ENCODE measurements around the gene RAC3. TPM values are rescaled to one million over a fixed set of nuclear protein-coding genes. Genes with fewer than 3 reads are reported as not detected.

The RAC3 gene
- total RNA-seq, 6 experiments from 2014 or later = 3.4 to 9.0 (median 5.4) TPM

DNA sequence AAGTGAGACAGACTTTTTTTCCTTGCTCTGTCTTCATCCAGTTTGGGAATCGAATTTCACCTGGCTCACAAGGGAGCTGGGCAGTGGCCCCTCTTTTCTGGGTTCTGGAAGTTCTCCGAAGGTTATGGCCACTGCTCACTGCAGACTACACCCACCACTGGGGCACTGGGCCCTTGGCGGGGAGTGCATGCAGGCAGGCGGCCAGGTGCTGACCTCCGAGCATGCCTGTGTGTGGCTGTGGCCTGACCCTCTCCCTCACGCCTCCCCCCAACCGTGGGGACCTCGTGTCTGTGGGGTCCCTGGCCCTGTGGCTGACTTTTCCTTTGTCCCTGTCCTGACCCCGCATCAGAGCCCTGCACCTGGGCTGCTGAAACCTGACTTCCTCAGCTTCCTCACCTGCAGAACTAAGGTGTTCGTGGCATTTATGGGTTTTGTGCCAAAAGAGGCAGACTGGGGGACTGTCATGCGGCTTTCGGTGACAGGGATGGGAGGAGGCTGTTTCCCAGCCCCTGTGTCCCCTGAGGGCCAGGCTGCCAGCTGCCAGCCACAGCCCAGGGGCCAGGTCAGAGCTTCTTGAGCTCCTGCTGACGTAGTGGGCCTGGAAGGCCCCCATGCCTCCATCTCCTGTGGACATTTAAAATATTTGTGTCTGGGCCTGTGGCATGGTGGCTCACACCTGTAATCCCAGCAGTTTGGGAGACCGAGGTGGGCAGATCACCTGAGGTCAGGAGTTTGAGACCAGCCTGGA, 32.6 kb upstream of the RAC3 start:
- ATAC-seq (no peak), DNase-seq (no peak)
- no peaks in the 10 kb centered on the region for H3K9me3 ChIP-seq
- intact Hi-C loops (cut with DNase I) = no loop called here
- H3K27ac ChIP-seq = no peak overlapping the region
- H3K27me3 ChIP-seq = no peaks in the 10 kb centered on the region
- no peaks in the 10 kb centered on the region for H3K36me3 ChIP-seq
- TF ChIP-seq POLR2A (IDR thresholded peaks at IDR 0.05) = no peak
- TF ChIP-seq, protein P1, sequence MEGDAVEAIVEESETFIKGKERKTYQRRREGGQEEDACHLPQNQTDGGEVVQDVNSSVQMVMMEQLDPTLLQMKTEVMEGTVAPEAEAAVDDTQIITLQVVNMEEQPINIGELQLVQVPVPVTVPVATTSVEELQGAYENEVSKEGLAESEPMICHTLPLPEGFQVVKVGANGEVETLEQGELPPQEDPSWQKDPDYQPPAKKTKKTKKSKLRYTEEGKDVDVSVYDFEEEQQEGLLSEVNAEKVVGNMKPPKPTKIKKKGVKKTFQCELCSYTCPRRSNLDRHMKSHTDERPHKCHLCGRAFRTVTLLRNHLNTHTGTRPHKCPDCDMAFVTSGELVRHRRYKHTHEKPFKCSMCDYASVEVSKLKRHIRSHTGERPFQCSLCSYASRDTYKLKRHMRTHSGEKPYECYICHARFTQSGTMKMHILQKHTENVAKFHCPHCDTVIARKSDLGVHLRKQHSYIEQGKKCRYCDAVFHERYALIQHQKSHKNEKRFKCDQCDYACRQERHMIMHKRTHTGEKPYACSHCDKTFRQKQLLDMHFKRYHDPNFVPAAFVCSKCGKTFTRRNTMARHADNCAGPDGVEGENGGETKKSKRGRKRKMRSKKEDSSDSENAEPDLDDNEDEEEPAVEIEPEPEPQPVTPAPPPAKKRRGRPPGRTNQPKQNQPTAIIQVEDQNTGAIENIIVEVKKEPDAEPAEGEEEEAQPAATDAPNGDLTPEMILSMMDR (IDR thresholded peaks at IDR 0.05) = no peak
- H3K4me3 ChIP-seq = no peak overlapping the region
- 42% methylated on average over 3 of the region's 14 CpGs for WGBS (ENCODE audit: insufficient coverage, low coverage, low lambda C conversion rate, missing lambda C conversion rate)
- H3K4me1 ChIP-seq = peaks cover 0 to 24% (median 9%) of the 10 kb centered on the region in 4 donors

DNA sequence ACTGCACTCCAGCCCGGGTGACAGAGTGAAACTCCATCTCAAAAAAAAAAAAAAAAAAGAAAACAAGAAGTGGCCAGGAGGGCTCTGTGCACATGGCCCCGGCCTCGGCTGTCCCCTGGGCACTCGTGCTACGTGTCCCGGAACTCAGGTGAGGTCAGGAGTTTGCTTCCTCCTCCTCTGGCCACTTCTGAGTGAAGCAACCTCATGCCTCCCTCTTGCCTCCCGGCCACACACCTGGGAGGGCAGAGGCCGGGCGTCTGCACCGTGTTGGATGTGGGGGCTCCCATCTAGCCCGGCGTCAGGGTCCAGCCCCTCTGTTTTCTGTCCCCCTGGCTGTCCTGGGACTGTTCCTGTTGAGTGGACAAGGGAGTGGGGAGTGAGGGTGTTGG, 31.9 kb upstream of the RAC3 start:
- no peaks in the 10 kb centered on the region for H3K36me3 ChIP-seq
- no peaks in the 10 kb centered on the region for H3K27me3 ChIP-seq
- no peak overlapping the region for H3K27ac ChIP-seq
- peak; percentile 26 to 56 (median 38) for ATAC-seq
- H3K4me3 ChIP-seq = no peak overlapping the region
- intact Hi-C loops (cut with DNase I) = no loop called here
- TF ChIP-seq, protein P1 (IDR thresholded peaks at IDR 0.05) = no peak
- no peak for TF ChIP-seq POLR2A (IDR thresholded peaks at IDR 0.05)
- WGBS (ENCODE audit: insufficient coverage, low coverage, low lambda C conversion rate, missing lambda C conversion rate) = 46% methylated on average over 9 of the region's 12 CpGs
- DNase-seq = peak in 1 of 3 donors; percentile 21
- H3K4me1 ChIP-seq = peaks cover 0 to 24% (median 9%) of the 10 kb centered on the region in 4 donors
- H3K9me3 ChIP-seq = no peaks in the 10 kb centered on the region

DNA sequence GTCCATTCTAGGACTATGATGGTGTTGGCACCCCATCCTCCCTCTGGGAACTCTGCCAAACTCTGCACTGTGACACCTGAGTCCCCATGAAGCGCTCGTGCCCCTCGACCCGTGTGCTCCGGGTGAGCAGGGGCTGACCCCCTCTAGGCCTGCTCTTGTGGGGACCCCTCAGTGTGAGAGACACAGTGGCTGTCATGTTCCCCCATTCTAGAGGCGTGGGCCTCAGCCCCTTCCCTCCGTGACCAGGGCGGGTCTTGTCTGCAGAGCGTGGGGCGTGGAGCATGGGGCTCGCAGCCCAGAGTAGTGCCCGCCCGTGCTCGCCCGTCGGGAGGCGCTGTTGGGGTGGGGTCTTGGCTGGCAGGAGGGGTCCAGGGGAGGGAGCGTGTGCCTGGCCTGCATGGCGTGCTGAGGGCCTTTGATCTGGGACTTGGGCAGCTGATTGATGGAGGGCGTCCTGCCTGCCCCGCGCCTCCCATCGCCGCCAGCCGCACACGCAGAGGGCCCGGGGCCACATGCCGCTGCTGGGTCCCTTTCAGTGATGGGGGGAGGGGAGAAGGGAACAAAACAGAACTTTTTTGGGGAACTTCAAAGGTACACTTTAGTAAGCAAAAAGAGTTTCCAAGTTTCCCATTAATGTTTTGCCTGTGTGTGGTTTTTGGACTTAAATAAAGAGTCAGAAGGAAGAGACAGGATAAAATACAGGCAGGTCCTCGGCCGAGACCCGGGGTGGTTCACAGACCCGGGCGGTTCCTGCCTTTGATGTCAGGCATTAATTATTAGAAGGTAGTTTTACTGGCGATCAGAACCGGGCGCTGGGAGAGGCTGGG, 31.3 kb upstream of the RAC3 start:
- ATAC-seq (peak in 3 of 4 donors; percentile 2 to 38 (median 34)), DNase-seq (no peak)
- H3K4me3 ChIP-seq = no peak overlapping the region
- WGBS (ENCODE audit: insufficient coverage, low coverage, low lambda C conversion rate, missing lambda C conversion rate) = 43% methylated on average over 18 of the region's 36 CpGs
- TF ChIP-seq, protein P1 (IDR thresholded peaks at IDR 0.05) = no peak
- no peak for TF ChIP-seq POLR2A (IDR thresholded peaks at IDR 0.05)
- peaks cover 0 to 24% (median 9%) of the 10 kb centered on the region in 4 donors for H3K4me1 ChIP-seq
- H3K27me3 ChIP-seq = no peaks in the 10 kb centered on the region
- H3K27ac ChIP-seq = peak overlapping the region in 1 of 3 donors; percentile 24
- intact Hi-C loops (cut with DNase I) = no loop called here
- no peaks in the 10 kb centered on the region for H3K9me3 ChIP-seq
- no peaks in the 10 kb centered on the region for H3K36me3 ChIP-seq

DNA sequence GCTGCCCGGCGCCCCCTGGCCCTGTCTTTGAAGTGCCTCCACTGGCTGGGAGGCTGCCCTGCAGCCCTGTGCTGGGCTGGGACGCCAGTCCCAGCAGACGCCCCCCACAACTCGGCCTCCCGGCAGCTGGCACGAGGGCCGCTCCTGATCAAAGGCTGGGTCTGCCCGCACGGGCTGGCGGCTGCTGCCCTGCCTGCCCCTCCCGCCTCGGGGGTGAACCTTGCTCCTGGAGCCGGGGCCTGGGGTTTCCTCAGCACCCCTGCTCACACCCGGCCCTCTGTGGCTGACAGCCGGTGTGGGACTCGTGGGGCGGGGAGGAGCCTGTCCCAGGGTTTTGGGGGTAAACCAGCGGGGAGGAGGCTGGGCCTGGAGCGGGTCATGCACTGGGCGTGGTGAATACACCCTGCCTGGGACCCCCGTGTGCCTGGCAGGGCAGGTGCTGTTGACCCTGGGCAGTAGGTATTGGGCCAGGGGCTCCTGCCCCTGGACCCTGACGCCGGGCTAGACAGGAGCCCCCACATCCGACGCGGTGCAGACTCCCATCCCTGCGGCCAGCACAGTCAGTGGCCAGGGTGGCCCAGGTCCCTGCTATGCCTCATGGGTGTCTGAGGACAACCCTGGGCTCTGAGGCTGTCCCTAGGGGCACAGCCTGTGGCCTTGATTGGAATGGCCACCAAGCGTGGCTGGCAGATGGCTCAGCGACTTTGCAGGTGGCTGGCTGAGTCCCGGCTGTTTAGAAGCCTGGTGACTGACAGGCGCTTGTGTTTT, 30.5 kb upstream of the RAC3 start:
- DNase-seq (peak in 2 of 3 donors; percentile 68 to 78), ATAC-seq (peak; percentile 16 to 75 (median 70))
- Histone ChIP-seq H3K27ac (peak overlapping the region in 1 of 3 donors; percentile 24), H3K9me3 (no peaks in the 10 kb centered on the region), H3K4me3 (no peak overlapping the region), H3K4me1 (peaks cover 0 to 24% (median 9%) of the 10 kb centered on the region in 4 donors), H3K36me3 (no peaks in the 10 kb centered on the region), H3K27me3 (no peaks in the 10 kb centered on the region)
- intact Hi-C loops (cut with DNase I) = no loop called here
- TF ChIP-seq, protein P1 (IDR thresholded peaks at IDR 0.05) = no peak
- no peak for TF ChIP-seq POLR2A (IDR thresholded peaks at IDR 0.05)
- no CpG with 5 or more reads among the region's 32 CpGs for WGBS (ENCODE audit: insufficient coverage, low coverage, low lambda C conversion rate, missing lambda C conversion rate)

Measured in right lobe of liver (tissue), 6 donors.